PFSK-1 (cell line): ENCODE measurements around the gene LEO1.

Experiments
- POLR2AphosphoS5 ChIP-seq: IDR thresholded peaks from 2 replicates; pipeline ENCODE4 v1.6.1; 2012; ENCODE audit warnings: low read depth, mild to moderate bottlenecking, control low read depth, low read length, moderate library complexity
- SIN3A ChIP-seq: IDR thresholded peaks from 2 replicates; pipeline ENCODE4 v1.6.1; 2012; ENCODE audit warnings: mild to moderate bottlenecking, low read length, moderate library complexity, borderline replicate concordance; ENCODE audit not compliant: insufficient read depth
- TF ChIP-seq, protein P1 (sequence below), 2 experiments: IDR thresholded peaks; 2 replicates each; pipeline versions ENCODE4 v1.6.1 to v1.8.0; 2011 to 2012; ENCODE audit warnings: low read depth in 2 of 2, low read length in 2 of 2, control low read depth in 1 of 2, inconsistent platforms in 1 of 2, mild to moderate bottlenecking in 1 of 2, moderate library complexity in 1 of 2; ENCODE audit not compliant: insufficient read depth in 1 of 2

DNA sequence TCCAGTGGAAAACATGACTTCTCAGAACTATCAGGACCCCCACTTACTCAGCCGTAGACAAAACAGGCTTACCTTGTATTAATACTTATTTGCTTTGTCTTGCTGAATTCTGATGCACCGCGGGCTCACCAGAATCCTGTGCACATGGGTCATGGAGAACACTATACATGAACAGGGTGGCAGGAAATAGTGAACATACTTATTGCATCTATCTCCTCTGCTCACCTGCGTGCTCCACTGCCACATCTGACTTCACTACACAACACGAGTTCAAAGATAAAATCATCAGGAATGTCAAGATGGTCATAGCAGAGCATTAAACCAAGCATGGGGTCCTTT, 36.8 kb upstream of the LEO1 start:
- TF ChIP-seq, protein P1, sequence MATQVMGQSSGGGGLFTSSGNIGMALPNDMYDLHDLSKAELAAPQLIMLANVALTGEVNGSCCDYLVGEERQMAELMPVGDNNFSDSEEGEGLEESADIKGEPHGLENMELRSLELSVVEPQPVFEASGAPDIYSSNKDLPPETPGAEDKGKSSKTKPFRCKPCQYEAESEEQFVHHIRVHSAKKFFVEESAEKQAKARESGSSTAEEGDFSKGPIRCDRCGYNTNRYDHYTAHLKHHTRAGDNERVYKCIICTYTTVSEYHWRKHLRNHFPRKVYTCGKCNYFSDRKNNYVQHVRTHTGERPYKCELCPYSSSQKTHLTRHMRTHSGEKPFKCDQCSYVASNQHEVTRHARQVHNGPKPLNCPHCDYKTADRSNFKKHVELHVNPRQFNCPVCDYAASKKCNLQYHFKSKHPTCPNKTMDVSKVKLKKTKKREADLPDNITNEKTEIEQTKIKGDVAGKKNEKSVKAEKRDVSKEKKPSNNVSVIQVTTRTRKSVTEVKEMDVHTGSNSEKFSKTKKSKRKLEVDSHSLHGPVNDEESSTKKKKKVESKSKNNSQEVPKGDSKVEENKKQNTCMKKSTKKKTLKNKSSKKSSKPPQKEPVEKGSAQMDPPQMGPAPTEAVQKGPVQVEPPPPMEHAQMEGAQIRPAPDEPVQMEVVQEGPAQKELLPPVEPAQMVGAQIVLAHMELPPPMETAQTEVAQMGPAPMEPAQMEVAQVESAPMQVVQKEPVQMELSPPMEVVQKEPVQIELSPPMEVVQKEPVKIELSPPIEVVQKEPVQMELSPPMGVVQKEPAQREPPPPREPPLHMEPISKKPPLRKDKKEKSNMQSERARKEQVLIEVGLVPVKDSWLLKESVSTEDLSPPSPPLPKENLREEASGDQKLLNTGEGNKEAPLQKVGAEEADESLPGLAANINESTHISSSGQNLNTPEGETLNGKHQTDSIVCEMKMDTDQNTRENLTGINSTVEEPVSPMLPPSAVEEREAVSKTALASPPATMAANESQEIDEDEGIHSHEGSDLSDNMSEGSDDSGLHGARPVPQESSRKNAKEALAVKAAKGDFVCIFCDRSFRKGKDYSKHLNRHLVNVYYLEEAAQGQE (IDR thresholded peaks at IDR 0.05; ENCODE audit: insufficient read depth in 1 of 2, low read depth in 2 of 2, low read length in 2 of 2), result no peak
- TF ChIP-seq POLR2AphosphoS5 (no peak), SIN3A (no peak)
